ENCODE measurements around the gene ACVR1B. TPM values are rescaled to one million over a fixed set of nuclear protein-coding genes. Genes with fewer than 3 reads are reported as not detected.

Gene ACVR1B
- total and polyA plus RNA-seq, 2 of the 8 experiments (the other 6 are each of a cell fraction or from before 2014, with no cell fraction given): 16.0 to 19.2 TPM

- Histone ChIP-seq H3K23ac (ENCODE audit: insufficient read length) (no peak overlapping the region), H3K4me1 (replicated peaks in 1 of 4; ENCODE audit: control insufficient read depth in 3 of 4, insufficient read depth in 4 of 4, low read length in 3 of 4) (peaks cover 0 to 4% (median 1%) of the 10 kb centered on the region in 4 experiments; a peak in 1 of 7 replicates), H3K23me2 (ENCODE audit: low read depth, low read length) (no peaks in the 10 kb centered on the region; the same call in 1 of the 2 replicates), H4K91ac (replicated peaks; ENCODE audit: insufficient read length, low read length) (no peak overlapping the region), H2AK5ac (ENCODE audit: low read depth, low read length) (no peak overlapping the region), H3K79me2 (ENCODE audit: control insufficient read depth in 1 of 2, insufficient read depth in 2 of 2, low read length in 2 of 2) (peaks cover 0 to 18% of the 10 kb centered on the region in 2 experiments; a peak in 2 of 4 replicates), H2BK120ac (replicated peaks; ENCODE audit: low read depth, low read length) (no peak overlapping the region), H3K14ac (ENCODE audit: insufficient read length) (no peak overlapping the region), H3K56ac (replicated peaks; ENCODE audit: insufficient read length, low read depth, low read length) (no peak overlapping the region), H4K5ac (ENCODE audit: insufficient read length, low read depth, low read length) (no peak overlapping the region), H4K8ac (ENCODE audit: extremely low read depth, insufficient read depth, low read length) (no peak overlapping the region), H3K4me2 (ENCODE audit: insufficient read depth in 1 of 2, low read depth in 2 of 2, low read length in 2 of 2) (no peak overlapping the region), H2BK5ac (ENCODE audit: low read depth, low read length) (no peak overlapping the region), H2BK15ac (ENCODE audit: low read length) (no peak overlapping the region), H3K9ac (replicated peaks in 1 of 4; ENCODE audit: extremely low read depth in 1 of 4, low read depth in 3 of 4, low read length in 3 of 4) (no peak overlapping the region), H3K27me3 (replicated peaks in 1 of 4; ENCODE audit: control insufficient read depth in 3 of 4, extremely low read depth in 1 of 4, insufficient read depth in 3 of 4, low read length in 3 of 4) (no peaks in the 10 kb centered on the region), H3K4ac (replicated peaks; ENCODE audit: insufficient read length, low read depth, low read length) (no peak overlapping the region), H3K9me3 (ENCODE audit: insufficient read depth in 2 of 2, low read depth in 1 of 2, low read length in 1 of 2) (no peaks in the 10 kb centered on the region; a peak in 1 of 4 replicates), H3K18ac (ENCODE audit: extremely low read depth, low read length) (no peak overlapping the region), H2BK12ac (ENCODE audit: low read depth, low read length) (no peak overlapping the region), H2AFZ (ENCODE audit: low read length) (no peak overlapping the region), H3K79me1 (ENCODE audit: low read depth, low read length) (no peaks in the 10 kb centered on the region), H3K36me3 (ENCODE audit: control insufficient read depth in 2 of 4, insufficient read depth in 4 of 4, low read length in 3 of 4) (peaks cover 0 to 7% (median 0%) of the 10 kb centered on the region in 4 experiments; a peak in 2 of 8 replicates), H2BK20ac (ENCODE audit: low read length) (no peak overlapping the region), H3K27ac (ENCODE audit: low read depth, low read length) (no peak overlapping the region), H4K20me1 (replicated peaks in 1 of 2; ENCODE audit: control insufficient read depth in 1 of 2, insufficient read depth in 2 of 2, low read length in 2 of 2) (peaks cover 0 to 13% of the 10 kb centered on the region in 2 experiments), H3K4me3 (ENCODE audit: extremely low read depth in 1 of 4, insufficient read depth in 2 of 4, low read depth in 3 of 4, low read length in 4 of 4) (no peak overlapping the region)
- CTCF ChIA-PET (ENCODE audit: partially characterized antibody): interaction anchor here (1.1 to 2.6 kb wide), 5 partner anchors 8 to 61 kb away, joined by 3 to 14 read pairs (median 3); no protein-coding TSS in a partner anchor
- POLR2A ChIA-PET (ENCODE audit: partially characterized antibody): interaction anchor here (0.9 to 1.1 kb wide), 4 partner anchors 12 to 98 kb away, joined by 3 to 4 read pairs (median 4); no protein-coding TSS in a partner anchor
- FAIRE-seq (no peak), DNase-seq (ENCODE audit: low read depth in 1 of 2, low spot score in 2 of 2) (no peak)
- no peak for TF ChIP-seq SIRT6 (IDR thresholded peaks at IDR 0.05; ENCODE audit: low read length)
- TF ChIP-seq TEAD4 (IDR thresholded peaks at IDR 0.05; ENCODE audit: low read depth, low read length): no peak
- TF ChIP-seq BACH1 (IDR thresholded peaks at IDR 0.05; ENCODE audit: low read length): no peak
- TF ChIP-seq SAP30 (IDR thresholded peaks at IDR 0.05; ENCODE audit: insufficient read depth, insufficient replicate concordance, low read length): no peak
- TF ChIP-seq PHF8 (conservative IDR thresholded peaks at IDR 0.05; ENCODE audit: low read depth, low read length): no peak
- no peak for TF ChIP-seq GTF2F1 (IDR thresholded peaks at IDR 0.05; ENCODE audit: borderline replicate concordance, low read depth, low read length)
- 94% methylated on average over 3 of the region's 3 CpGs; no CpG with 5 or more reads in 1 of the 2 experiments for whole genome bisulfite sequencing, 2 experiments (ENCODE audit: extremely low coverage in 1 of 2, insufficient coverage in 1 of 2, insufficient read length in 1 of 2, insufficient replicate concordance in 2 of 2, low coverage in 1 of 2, low lambda C conversion rate in 2 of 2, missing lambda C conversion rate in 1 of 2)
Observed at GRCh38 chr12:51962737-51963136, 11.2 kb downstream of the ACVR1B start.
